ENCODE results near the gene ABHD11.

The ABHD11 gene

GRCh38 chr7:73702665-73703064 is 35.9 kb downstream of the ABHD11 start:
- no peak for DNase-seq (ENCODE audit: extremely low read depth in 1 of 2, low read depth in 1 of 2)

GRCh38 chr7:73702226-73702625 is 36.4 kb downstream of the ABHD11 start:
- DNase-seq (ENCODE audit: extremely low read depth in 1 of 2, low read depth in 1 of 2), result no peak

GRCh38 chr7:73701357-73701995 is 37.1 kb downstream of the ABHD11 start:
- no peak for DNase-seq (ENCODE audit: extremely low read depth in 1 of 2, low read depth in 1 of 2)

GRCh38 chr7:73700581-73701134 is 37.9 kb downstream of the ABHD11 start:
- no peak for DNase-seq (ENCODE audit: extremely low read depth in 1 of 2, low read depth in 1 of 2)

- no peak for DNase-seq (ENCODE audit: extremely low read depth in 1 of 2, low read depth in 1 of 2)
Measured at GRCh38 chr7:73700069-73700423, 38.6 kb downstream of the ABHD11 start.

GRCh38 chr7:73699370-73700068 is 39.1 kb downstream of the ABHD11 start:
- no peak for DNase-seq (ENCODE audit: extremely low read depth in 1 of 2, low read depth in 1 of 2)

GRCh38 chr7:73698410-73698809 is 40.2 kb downstream of the ABHD11 start:
- no peak for DNase-seq (ENCODE audit: extremely low read depth in 1 of 2, low read depth in 1 of 2)

GRCh38 chr7:73696372-73696771 is 42.2 kb downstream of the ABHD11 start:
- no peak for DNase-seq (ENCODE audit: extremely low read depth in 1 of 2, low read depth in 1 of 2)

GRCh38 chr7:73690646-73691045 is 48.0 kb downstream of the ABHD11 start:
- DNase-seq (ENCODE audit: extremely low read depth in 1 of 2, low read depth in 1 of 2), result no peak

GRCh38 chr7:73688288-73688687 is 50.3 kb downstream of the ABHD11 start:
- no peak for DNase-seq (ENCODE audit: extremely low read depth in 1 of 2, low read depth in 1 of 2)
